Urinary bladder (tissue), 4 donors: ENCODE results near the gene RAB3A. TPM values are rescaled to one million over a fixed set of nuclear protein-coding genes. Genes with fewer than 3 reads are reported as not detected.
"Not testable (repeated sequence)": the region's sequence is repeated elsewhere in the genome, so short reads cannot be mapped to it uniquely, and the experiment has no call there.

ENCODE experiments used
- DNase-seq: peaks from one replicate; pipeline ENCODE4 v3.0.0-alpha.2; 2015; ENCODE audit errors: extremely low spot score
- H3K27ac ChIP-seq: one replicate; pipeline ENCODE4 v1.5.1; 2013; ENCODE audit warnings: low read depth, mild to moderate bottlenecking, moderate library complexity
- H3K36me3 ChIP-seq: one replicate; pipeline ENCODE4 v1.6.1; 2013; ENCODE audit warnings: mild to moderate bottlenecking, moderate library complexity; ENCODE audit not compliant: insufficient read depth
- H3K4me1 ChIP-seq: one replicate; pipeline ENCODE4 v1.6.1; 2013; ENCODE audit warnings: mild to moderate bottlenecking, moderate library complexity; ENCODE audit not compliant: insufficient read depth
- H3K4me3 ChIP-seq: one replicate; pipeline ENCODE4 v1.5.1; 2013; ENCODE audit warnings: low read depth, low read length
- WGBS: extraction: QIAGEN DNeasy Blood & Tissue Kit; methylation state at CpG from one replicate; pipeline ENCODE4 v1.1.7; 2013; 5-methylcytosine and 5-hydroxymethylcytosine counted together
- polyA plus RNA-seq: library from polyadenylated mRNA; stranded (reverse); fragments of 200-250 nt; gene quantifications from one replicate; pipeline ENCODE4 v1.2.3, GENCODE V29; 2013
- total RNA-seq: library from RNA; depleted of rRNA; stranded (reverse); fragments of >200 nt; gene quantifications from one replicate; pipeline ENCODE4 v1.2.3, GENCODE V29; 2014
- donor health status: healthy with polysubstance abuse.
- donor health status: healthy.

The RAB3A gene
- total and polyA plus RNA-seq, 2 donors = 4.7 to 5.5 TPM

DNA sequence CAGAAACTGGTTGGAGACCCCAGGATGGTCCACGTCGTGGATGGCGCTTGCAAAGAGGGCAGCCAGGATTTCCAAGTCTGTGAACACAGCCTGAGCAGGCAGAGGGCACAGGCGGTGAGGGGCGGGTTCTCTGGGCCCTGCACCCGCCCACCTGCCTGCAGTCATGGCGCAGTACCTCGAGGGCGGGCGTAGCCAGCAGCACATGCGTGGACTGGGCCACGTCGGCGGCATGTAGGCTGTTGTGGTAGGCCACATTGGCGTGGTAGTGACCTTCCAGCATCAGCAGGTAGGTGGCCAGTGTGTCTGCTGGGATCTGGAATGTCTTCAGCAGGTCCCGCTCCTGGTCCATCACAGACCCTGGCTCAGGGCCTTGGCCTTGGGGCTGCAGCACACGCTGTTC lies 14.3 kb upstream of the RAB3A start:
- Histone ChIP-seq H3K36me3 (no peaks in the 10 kb centered on the region), H3K4me1 (no peaks in the 10 kb centered on the region), H3K4me3 (no peak overlapping the region), H3K27ac (no peak overlapping the region)
- 87% methylated on average over 17 of the region's 17 CpGs for WGBS
- no peak for DNase-seq

DNA sequence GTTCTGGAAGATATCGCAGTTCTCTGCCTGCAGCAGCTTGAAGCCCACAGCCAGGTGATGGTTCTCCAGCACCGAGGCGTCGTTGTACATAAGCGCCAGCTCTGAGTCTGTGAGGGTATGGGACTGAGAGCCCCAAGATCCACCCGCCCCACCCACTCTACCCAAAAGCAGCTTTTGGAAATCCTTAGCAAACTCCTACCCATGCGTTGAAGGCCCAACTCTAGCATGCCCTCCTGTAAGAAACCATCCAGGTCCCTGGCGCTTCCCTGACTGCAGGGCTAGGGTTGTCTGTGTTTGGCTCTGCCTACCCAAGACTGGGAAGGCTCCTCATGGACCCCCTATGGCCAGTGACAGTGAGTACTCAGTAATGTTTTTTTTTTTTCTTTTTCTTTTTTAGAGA lies 12.9 kb upstream of the RAB3A start:
- WGBS = 94% methylated on average over 8 of the region's 8 CpGs
- Histone ChIP-seq H3K27ac (no peak overlapping the region), H3K4me1 (no peaks in the 10 kb centered on the region), H3K4me3 (no peak overlapping the region), H3K36me3 (no peaks in the 10 kb centered on the region)
- DNase-seq = no peak

DNA sequence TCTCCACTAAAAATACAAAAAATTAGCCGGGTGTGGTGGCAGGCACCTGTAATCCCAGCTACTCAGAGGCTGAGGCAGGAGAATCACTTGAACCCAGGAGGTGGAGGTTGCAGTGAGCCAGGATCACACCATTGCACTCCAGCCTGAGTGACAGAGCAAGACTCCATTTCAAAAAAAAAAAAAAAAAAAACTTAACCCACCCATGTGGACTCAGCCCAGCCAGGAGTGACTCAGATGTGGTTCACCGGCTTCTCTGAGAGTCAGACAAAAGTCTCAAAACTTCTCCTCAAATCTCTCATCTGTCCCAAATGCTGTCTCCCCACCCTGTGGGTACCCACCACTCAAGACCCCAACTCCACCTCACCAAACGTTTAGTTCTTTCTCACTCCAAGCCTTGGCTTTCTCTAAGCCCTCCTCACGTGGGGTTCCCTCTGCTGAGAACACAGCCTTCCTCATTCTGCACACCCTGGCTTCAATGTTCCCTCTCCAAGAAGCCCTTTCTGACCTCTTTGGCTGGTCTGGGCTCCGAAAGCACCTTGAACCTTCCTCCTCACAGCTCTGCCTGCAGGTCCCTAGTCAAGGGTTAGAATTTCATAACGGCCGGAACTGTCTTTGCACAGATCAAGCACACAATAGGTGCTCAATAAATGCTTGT lies 11.1 kb upstream of the RAB3A start:
- Histone ChIP-seq H3K4me1 (no peaks in the 10 kb centered on the region), H3K27ac (no peak overlapping the region), H3K36me3 (no peaks in the 10 kb centered on the region), H3K4me3 (no peak overlapping the region)
- DNase-seq = no peak
- 66% methylated on average over 7 of the region's 7 CpGs for WGBS

DNA sequence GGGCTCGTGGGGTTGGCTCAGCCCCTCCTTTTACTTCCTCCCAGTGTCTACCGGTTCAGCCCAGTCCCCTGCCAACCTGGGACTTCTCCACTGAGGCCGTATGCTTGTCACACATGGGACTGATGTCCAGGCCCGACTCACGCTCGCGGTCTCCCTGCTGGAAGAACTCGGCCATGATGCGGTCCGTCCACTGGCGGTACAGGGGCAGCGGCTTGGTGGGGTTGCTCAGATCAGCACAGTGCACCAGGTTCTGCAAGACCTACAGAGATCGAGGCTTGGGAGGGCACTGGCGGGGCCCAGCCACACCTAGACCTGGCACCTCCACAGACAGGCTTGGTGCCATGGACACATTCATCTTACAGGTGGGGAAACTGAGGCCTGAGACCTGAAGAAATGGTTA lies 7.8 kb upstream of the RAB3A start:
- DNase-seq = no peak
- H3K4me3 ChIP-seq = no peak overlapping the region
- 85% methylated on average over 14 of the region's 14 CpGs for WGBS

DNA sequence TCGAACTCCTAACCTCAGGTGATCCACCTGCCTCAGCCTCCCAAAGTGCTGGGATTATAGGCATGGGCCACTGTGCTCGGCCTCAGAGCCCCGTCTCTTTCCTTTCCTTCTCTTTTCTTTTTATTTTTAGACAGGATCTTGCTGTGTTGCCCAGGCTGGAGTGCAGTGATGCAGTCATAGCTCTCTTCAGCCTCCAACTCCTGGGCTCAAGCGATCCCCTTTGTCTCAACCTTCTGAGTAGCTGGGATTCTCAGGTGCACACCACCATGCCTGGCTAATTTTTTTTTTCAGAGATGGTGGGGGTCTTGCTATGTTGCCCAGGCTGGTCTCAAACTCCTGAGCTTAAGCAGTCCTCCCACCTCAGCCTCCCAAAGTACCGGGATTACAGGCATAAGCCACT lies 6.1 kb upstream of the RAB3A start:
- not testable (repeated sequence) for DNase-seq, H3K27ac ChIP-seq, H3K4me1 ChIP-seq, H3K36me3 ChIP-seq, H3K4me3 ChIP-seq
- WGBS = 85% methylated on average over 5 of the region's 5 CpGs

More for the DNA sequence above, 7.8 kb upstream of the RAB3A start:
- H3K27ac ChIP-seq = no peak overlapping the region
- no peaks in the 10 kb centered on the region for H3K36me3 ChIP-seq
- H3K4me1 ChIP-seq = no peaks in the 10 kb centered on the region

DNA sequence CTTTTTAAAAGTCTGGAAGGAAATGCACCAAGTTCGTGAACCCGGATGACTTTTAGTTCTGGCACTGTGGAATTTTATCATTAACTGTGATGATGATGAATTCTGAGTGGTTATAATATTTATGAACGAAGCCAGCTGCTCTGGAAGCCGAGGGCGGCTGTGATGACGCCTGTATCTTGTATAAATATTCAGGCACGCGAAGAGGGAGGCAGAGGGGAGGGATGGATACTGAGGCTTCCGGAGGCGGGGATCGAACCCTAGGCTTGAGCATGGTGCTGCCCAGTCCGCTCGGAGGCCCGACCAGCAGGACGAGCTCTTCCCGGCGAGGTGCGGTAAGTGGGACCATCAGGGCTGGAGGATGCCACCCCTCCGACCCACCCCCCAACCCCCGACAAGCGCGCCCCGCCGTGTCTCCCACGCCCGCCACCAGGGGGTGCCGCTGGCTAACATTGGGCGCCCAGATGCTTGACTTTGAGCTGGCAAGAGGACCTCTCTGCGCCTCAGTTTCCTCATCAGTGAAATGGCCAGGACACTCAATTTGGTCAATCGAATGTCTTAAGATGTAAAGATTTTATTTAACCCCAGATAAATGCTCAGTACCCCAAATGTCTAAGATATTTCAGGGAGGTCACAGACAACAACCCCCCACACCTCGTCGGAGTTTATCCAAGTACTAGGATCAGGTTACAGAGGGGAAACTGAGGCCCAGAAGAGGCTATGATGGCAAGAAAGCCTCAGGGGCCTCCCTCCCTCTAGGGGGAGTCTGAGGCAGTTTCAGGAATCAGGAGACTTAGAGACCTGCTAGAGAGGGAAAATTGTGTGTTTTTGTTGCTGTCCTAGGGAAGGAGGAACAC lies 4.5 kb upstream of the RAB3A start:
- DNase-seq = no peak
- no peak overlapping the region for H3K27ac ChIP-seq
- WGBS = 11% methylated on average over 32 of the region's 32 CpGs

DNA sequence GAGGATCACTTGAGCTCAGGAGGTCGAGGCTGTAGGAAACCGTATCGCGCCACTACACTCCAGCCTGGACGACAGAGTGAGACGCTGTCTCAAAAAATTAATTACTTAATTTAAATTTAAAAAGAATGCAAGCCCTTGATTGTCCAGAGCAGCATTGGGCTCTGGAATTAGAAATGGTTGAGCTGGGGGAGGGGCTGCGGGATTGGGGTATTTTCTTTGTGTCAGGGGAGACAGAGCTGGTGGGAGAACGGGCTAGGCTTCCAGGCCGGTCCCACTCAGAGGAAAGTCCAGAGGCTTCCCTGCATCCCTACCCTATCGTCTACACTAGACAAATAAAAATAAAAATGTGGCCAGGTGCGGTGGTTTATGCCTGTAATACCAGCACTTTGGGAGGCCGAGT lies 2.2 kb upstream of the RAB3A start:
- no peak for DNase-seq
- 84% methylated on average over 12 of the region's 12 CpGs for WGBS

More for the DNA sequence above, 4.5 kb upstream of the RAB3A start:
- Histone ChIP-seq H3K4me1 (no peaks in the 10 kb centered on the region), H3K4me3 (no peak overlapping the region), H3K36me3 (no peaks in the 10 kb centered on the region)

DNA sequence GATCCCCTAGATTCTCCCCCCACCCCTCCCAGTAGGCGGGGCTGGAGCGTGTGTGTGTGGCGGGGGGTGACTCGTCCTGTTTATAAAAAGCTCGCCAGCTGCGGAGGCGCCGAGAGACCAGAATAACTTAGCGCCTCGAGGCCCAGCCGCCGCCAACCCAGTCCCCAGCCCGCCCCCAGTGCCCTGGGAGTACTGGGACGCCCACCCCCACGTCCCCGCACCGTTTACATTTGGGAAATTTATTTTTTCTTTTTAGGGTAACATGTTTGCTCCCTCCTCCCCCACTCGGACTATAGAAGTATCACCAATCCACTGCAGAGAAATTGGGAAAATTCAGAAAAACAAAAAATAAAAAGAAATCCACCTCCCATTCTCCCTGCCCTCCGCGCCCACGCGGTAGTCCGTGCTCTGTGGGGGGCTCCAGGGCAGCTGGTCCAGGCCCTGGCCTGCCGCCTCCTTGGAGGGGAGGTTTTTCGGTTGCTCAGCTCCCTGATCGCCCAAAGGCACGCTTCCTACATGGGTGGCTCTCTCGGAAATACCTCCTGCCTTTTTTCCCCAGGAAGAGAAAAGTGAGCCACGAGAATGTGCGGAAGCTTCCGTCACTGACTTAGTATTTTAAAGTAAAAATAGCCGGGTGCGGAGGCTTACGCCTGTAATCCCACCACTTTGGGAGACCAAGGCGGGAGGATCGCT lies 1.5 kb upstream of the RAB3A start:
- DNase-seq = peak; percentile 67
- Histone ChIP-seq H3K4me3 (peak overlapping the region; percentile 52), H3K4me1 (no peaks in the 10 kb centered on the region), H3K36me3 (no peaks in the 10 kb centered on the region), H3K27ac (peak overlapping the region; percentile 95)
- WGBS = 11% methylated on average over 36 of the region's 36 CpGs

More for the DNA sequence above, 2.2 kb upstream of the RAB3A start:
- no peak overlapping the region for H3K27ac ChIP-seq
- H3K4me1 ChIP-seq = no peaks in the 10 kb centered on the region
- H3K36me3 ChIP-seq = no peaks in the 10 kb centered on the region
- no peak overlapping the region for H3K4me3 ChIP-seq

DNA sequence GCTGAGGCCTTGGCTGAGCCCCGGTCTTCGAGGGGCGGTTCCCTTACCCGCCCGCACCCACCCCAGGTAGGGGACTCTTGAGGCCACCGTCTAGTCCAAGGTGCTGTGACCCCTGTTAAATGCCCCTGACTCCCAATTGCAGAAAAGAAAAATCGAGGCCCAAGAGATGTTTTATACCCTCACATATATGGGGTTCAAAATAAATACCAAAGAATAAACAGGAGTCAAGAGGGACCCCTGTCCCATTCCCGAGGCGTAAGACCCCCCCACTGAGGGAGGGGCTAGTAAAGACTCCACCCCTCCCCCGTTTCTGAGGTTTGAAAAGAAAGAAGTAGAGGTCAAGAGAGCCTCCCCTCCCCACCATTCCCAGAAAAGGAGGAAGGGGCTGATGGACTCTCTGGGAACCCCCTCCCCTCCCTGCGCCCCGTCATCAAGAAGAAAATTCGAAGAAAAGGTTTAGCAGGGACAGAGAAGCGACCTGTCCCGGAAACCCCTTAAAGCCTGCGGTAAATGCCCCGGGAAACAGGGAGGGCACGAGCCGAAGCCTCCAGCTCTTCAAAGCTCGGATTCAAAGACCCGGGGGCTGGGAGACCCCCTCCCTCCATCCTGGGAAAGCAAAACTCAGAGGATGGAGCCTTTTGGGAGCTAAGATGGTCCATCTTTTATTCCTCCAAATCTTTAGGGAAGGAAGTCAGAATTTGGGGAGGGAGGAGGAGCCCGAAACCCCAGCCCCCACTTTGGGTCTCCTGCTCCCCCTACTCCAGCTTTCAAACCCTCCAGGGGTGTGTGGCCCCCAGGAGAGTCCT lies 755 bp upstream of the RAB3A start:
- peak; percentile 83 for DNase-seq
- H3K4me3 ChIP-seq = peak overlapping the region; percentile 52
- no peaks in the 10 kb centered on the region for H3K36me3 ChIP-seq
- H3K4me1 ChIP-seq = no peaks in the 10 kb centered on the region
- H3K27ac ChIP-seq = peak overlapping the region; percentile 95
- under 1% methylated on average over 22 of the region's 22 CpGs for WGBS

DNA sequence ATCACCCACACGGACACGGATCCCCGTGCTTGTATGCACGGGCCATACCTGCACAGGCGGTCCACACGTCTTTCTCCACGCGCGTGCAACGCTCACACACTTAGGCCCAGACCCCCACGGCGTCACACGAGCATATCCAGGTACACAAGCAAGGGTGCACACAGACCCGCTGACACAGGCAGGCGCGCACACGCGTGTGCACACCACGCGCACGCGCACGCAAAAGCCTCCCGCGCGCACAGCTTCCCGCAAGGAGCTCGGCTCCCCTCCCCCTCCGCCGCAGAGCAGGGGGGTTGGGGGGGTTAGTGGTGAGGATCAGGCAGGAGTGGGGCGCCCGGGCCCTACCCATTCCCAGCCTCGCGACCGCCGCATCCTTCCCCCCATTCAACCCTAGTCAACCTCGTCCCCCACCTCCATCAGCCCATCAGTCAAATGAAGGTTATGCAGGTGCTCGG lies 407 bp downstream of the RAB3A start:
- Histone ChIP-seq H3K36me3 (no peaks in the 10 kb centered on the region), H3K4me3 (peak overlapping the region; percentile 49), H3K4me1 (no peaks in the 10 kb centered on the region), H3K27ac (no peak overlapping the region)
- 1% methylated on average over 38 of the region's 38 CpGs for WGBS
- DNase-seq = no peak

DNA sequence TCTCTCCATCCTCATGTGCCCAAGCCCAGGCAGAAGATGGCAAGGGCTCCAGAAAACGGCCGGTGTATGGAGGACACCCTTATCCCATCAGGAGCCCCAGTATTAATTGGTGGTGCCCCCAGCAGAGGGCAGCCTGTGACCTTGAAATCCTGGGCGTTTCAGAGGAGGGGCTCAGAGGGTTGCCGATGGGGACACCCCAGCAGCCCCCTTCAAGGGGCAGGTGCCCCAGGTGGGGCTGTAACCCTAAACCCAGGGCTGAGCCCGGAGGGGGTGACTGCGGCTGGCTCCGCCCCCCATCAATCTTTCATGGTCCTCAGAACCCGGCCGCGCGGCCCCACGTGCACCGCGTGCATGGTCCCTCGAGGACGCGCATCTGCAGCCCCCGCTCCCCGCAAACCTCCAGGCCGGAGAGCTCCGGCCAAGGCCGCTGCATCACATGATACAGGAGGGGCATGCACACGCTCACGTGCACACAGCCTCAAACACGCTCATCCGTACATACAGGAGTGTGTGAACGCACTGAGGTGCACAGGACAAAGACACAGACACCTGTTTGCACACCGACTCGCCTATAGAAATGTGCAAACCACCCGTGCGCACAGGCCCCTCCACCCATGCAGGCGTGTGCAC lies 949 bp downstream of the RAB3A start:
- WGBS = 6% methylated on average over 32 of the region's 32 CpGs
- DNase-seq = no peak
- no peaks in the 10 kb centered on the region for H3K36me3 ChIP-seq
- H3K4me3 ChIP-seq = peak overlapping the region; percentile 49
- H3K4me1 ChIP-seq = no peaks in the 10 kb centered on the region
- no peak overlapping the region for H3K27ac ChIP-seq

DNA sequence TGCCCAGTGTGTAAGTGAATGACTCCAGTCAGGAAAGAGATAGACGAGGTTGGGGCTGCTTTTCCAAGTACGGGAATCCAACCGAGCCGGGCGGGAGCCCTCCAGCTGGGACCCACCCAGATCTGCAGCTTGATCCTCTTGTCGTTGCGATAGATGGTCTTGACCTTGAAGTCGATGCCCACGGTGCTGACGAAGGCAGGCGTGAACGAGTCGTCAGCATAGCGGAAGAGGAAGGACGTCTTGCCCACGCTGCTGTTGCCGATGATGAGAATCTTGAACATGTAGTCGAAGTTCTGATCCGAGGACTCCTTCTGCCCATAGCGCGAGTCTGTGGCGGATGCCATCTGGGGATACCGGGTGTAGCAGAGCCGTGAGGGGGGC lies 1.5 kb downstream of the RAB3A start:
- Histone ChIP-seq H3K4me1 (no peaks in the 10 kb centered on the region), H3K27ac (no peak overlapping the region), H3K36me3 (no peaks in the 10 kb centered on the region), H3K4me3 (no peak overlapping the region)
- WGBS = 83% methylated on average over 24 of the region's 24 CpGs
- no peak for DNase-seq

DNA sequence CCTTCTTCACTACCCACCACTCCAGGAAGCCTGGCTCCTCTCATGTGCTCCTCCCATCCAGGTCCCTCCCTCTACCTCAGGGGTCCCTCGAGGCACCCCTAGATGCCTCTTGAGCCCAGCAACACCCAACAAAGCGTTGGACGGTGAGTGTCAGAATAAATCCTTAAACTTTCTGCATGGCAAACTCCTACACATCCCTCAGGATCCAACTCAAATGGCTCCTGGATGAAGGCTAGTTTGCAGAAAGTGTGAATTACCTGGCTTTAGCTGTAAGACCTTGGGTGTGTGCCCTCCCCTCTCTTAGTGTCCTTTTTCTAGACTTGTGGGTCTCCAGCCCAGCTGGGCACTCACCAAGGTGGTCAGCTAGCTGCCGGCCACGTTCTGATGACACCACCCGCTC lies 5.5 kb downstream of the RAB3A start:
- DNase-seq = no peak
- Histone ChIP-seq H3K4me1 (no peaks in the 10 kb centered on the region), H3K4me3 (no peak overlapping the region), H3K27ac (no peak overlapping the region), H3K36me3 (no peaks in the 10 kb centered on the region)
- 94% methylated on average over 6 of the region's 6 CpGs for WGBS
